Stimulated activated effector memory CD8-positive, alpha-beta T cell treated with anti-CD3 and anti-CD28 coated beads, Interleukin-12 subunit alpha, Interleukin-12 subunit beta, amount 100 ng/mL, for 72 hours (primary cell): ENCODE data around the gene PAOX.

Experiments used
- ATAC-seq: fragments of 150-1000 bp; cut with Tn5 transposase; 2 replicates; pipeline ENCODE4 v1.10.0; 2021
- DNase-seq, 2 donors: peaks; one replicate each; pipeline ENCODE4 v3.0.0; 2021 to 2022; ENCODE audit warnings: low spot score in 2 of 2
- H3K27ac Mint-ChIP-seq: one replicate; pipeline ENCODE4 v1.8.0; 2022; ENCODE audit warnings: mild to moderate bottlenecking, mixed read lengths
- H3K36me3 Mint-ChIP-seq: one replicate; pipeline ENCODE4 v1.8.0; 2022; ENCODE audit warnings: mild to moderate bottlenecking, mixed read lengths
- H3K4me1 Mint-ChIP-seq: one replicate; pipeline ENCODE4 v1.8.0; 2022; ENCODE audit warnings: mixed read lengths
- H3K4me3 Mint-ChIP-seq: one replicate; pipeline ENCODE4 v1.8.0; 2022; ENCODE audit warnings: mild to moderate bottlenecking, mixed read lengths
- H3K9me3 Mint-ChIP-seq: one replicate; pipeline ENCODE4 v1.8.0; 2022; ENCODE audit warnings: mixed read lengths

The PAOX gene

DNA sequence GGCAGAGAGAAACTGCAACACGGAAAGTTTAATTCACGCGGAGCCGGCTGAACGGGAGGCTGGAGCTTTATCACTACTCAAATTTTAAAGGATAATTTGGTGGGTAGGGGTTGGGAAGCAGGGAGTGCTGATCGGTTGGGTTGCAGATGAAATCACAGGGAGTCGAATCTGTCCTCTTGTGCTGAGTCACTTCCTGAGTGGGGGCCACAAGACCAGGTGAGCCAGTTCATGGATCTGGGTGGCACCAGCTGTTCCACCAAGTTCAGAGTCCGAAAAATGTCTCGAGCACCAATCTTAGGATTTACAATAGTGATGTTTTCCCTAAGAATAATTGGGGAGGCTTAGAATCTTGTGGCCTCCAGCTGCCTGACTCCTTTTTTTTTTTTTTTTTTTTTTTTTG, 35.5 kb upstream of the PAOX start:
- no peak overlapping the region for H3K27ac Mint-ChIP-seq
- H3K4me3 Mint-ChIP-seq = no peak overlapping the region
- H3K4me1 Mint-ChIP-seq = no peaks in the 10 kb centered on the region
- H3K36me3 Mint-ChIP-seq = no peaks in the 10 kb centered on the region
- ATAC-seq (no peak), DNase-seq (no peak)
- H3K9me3 Mint-ChIP-seq = no peaks in the 10 kb centered on the region

- peaks cover 6% of the 10 kb centered on the region for H3K4me1 Mint-ChIP-seq
Measured at GRCh38 chr10:133344236-133344635, 34.8 kb upstream of the PAOX start.

GRCh38 chr10:133346413-133346812, 32.6 kb upstream of the PAOX start:
- no peak for DNase-seq
- no peak overlapping the region for H3K4me3 Mint-ChIP-seq
- peaks cover 7% of the 10 kb centered on the region for H3K36me3 Mint-ChIP-seq
- ATAC-seq = no peak
- H3K4me1 Mint-ChIP-seq = peaks cover 9% of the 10 kb centered on the region
- H3K27ac Mint-ChIP-seq = no peak overlapping the region
- H3K9me3 Mint-ChIP-seq = no peaks in the 10 kb centered on the region

More at GRCh38 chr10:133344236-133344635, 34.8 kb upstream of the PAOX start:
- ATAC-seq = no peak
- Mint-ChIP-seq H3K36me3 (peaks cover 3% of the 10 kb centered on the region), H3K4me3 (no peak overlapping the region), H3K9me3 (no peaks in the 10 kb centered on the region), H3K27ac (no peak overlapping the region)
- no peak for DNase-seq

DNA sequence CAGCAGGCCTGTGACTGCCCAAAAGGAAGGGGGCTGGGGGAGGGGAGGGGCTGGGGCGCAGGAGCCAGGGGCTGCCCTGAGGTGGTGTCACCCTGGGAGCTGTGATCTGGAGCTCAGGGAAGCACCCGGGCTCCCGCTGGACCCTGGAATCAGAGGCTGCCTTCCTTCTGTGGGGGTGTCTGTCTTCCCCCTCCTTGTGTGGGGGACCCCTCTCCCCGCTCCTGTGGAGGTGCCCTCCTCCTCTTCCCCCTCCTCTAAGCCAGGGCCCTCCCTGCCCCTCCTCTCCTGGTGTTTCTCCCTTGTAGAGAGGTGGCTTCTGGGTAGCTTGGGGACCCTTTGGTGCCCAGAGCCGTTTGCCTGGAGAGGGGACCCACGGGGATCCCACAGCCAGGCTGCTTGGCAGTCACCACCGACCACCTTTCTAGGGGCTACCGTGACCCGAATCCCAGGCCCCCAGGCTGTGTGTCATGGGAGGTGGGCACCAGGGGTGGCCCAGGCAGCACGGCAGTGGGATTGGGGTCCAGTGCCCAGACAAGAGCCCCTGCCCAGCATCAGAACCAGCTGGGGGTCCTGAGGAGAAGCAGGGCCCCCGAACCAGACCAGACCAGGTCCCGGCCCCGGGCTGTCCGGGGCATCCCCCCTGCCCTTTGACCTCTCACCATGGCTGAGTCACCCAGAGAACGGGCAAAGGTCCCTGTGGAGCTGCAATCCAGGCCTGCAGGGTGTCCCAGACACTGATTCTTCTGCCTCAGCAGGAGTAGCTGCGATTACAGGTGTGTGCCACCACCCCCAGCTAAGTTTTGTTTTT, 31.1 kb upstream of the PAOX start:
- Mint-ChIP-seq H3K4me3 (no peak overlapping the region), H3K36me3 (peaks cover 7% of the 10 kb centered on the region), H3K9me3 (no peaks in the 10 kb centered on the region), H3K27ac (no peak overlapping the region), H3K4me1 (peaks cover 9% of the 10 kb centered on the region)
- no peak for DNase-seq
- no peak for ATAC-seq

GRCh38 chr10:133349160-133349568, 29.9 kb upstream of the PAOX start:
- H3K36me3 Mint-ChIP-seq = peaks cover 7% of the 10 kb centered on the region
- no peaks in the 10 kb centered on the region for H3K9me3 Mint-ChIP-seq
- H3K4me1 Mint-ChIP-seq = peaks cover 9% of the 10 kb centered on the region
- DNase-seq = no peak
- H3K4me3 Mint-ChIP-seq = no peak overlapping the region
- no peak for ATAC-seq
- H3K27ac Mint-ChIP-seq = no peak overlapping the region

GRCh38 chr10:133349577-133350011, 29.5 kb upstream of the PAOX start:
- ATAC-seq (no peak), DNase-seq (no peak)
- H3K27ac Mint-ChIP-seq = no peak overlapping the region
- H3K4me1 Mint-ChIP-seq = peaks cover 9% of the 10 kb centered on the region
- H3K4me3 Mint-ChIP-seq = no peak overlapping the region
- no peaks in the 10 kb centered on the region for H3K9me3 Mint-ChIP-seq
- H3K36me3 Mint-ChIP-seq = peaks cover 7% of the 10 kb centered on the region

GRCh38 chr10:133350283-133350949, 28.6 kb upstream of the PAOX start:
- no peak for ATAC-seq
- Mint-ChIP-seq H3K27ac (no peak overlapping the region), H3K4me3 (no peak overlapping the region), H3K36me3 (peaks cover 7% of the 10 kb centered on the region), H3K4me1 (peaks cover 9% of the 10 kb centered on the region), H3K9me3 (no peaks in the 10 kb centered on the region)
- DNase-seq = no peak

DNA sequence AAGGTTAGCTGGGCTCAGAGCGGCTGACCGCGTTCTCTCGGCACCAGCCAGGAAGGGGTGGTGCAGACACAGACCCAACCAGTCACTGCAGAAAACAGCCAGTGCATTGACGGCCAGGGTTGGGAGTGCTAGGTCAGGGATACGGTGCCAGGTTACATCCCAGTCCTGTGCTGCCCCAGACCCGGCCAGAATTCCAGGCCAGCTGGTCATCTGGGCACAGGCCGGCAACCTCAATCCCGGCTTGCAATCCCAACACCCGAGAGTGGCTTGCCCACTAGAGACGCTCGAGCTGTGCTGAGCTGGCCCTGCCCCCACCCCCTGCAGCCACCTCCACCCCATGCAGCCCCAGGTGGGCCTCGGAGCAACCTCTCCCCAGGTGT, 28.1 kb upstream of the PAOX start:
- peaks cover 11% of the 10 kb centered on the region for H3K4me1 Mint-ChIP-seq
- H3K4me3 Mint-ChIP-seq = no peak overlapping the region
- no peaks in the 10 kb centered on the region for H3K9me3 Mint-ChIP-seq
- ATAC-seq (no peak), DNase-seq (no peak)
- no peak overlapping the region for H3K27ac Mint-ChIP-seq
- peaks cover 7% of the 10 kb centered on the region for H3K36me3 Mint-ChIP-seq

DNA sequence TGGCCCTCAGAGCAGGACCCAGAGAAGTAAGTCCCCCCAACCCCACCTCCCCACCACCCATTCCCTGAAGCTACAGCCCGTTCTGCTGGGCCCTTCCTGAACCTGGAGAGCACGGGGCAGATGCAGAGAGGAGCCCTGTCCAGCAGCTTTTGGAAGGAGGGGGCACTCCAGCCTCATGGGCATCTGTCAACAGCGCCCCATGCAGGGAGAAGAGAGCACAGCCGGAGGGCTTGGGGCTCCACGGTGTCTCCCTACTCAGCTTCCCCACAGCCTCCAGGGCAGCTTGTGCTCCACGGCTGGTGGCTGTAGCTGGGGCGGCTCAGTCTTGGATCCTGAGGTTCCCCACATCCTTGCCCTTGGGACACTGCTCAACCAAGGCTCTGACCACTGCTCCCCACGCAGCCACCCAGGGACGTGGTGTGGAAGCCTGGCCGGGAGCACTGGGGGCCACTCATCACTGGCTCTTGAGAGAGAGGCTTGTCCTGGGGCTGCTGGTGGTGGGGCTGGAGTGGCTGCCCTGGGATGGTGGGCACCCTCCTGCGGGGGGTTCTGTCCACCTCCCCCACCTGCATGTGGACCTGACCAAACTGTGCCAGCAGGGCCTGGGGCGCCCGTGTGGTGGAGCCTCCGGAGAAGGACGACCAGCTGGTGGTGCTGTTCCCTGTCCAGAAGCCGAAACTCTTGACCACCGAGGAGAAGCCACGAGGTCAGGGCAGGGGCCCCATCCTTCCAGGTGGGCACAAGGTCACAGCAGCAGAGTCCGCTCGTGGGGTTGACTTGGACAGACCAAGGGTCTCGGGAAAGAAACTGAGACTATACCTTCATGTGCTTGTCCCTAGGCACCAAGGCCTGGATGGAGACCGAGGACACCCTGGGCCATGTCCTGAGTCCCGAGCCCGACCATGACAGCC, 27.4 kb upstream of the PAOX start:
- Mint-ChIP-seq H3K4me1 (peaks cover 15% of the 10 kb centered on the region), H3K27ac (no peak overlapping the region), H3K4me3 (no peak overlapping the region), H3K9me3 (no peaks in the 10 kb centered on the region), H3K36me3 (peaks cover 7% of the 10 kb centered on the region)
- DNase-seq (no peak), ATAC-seq (no peak)

DNA sequence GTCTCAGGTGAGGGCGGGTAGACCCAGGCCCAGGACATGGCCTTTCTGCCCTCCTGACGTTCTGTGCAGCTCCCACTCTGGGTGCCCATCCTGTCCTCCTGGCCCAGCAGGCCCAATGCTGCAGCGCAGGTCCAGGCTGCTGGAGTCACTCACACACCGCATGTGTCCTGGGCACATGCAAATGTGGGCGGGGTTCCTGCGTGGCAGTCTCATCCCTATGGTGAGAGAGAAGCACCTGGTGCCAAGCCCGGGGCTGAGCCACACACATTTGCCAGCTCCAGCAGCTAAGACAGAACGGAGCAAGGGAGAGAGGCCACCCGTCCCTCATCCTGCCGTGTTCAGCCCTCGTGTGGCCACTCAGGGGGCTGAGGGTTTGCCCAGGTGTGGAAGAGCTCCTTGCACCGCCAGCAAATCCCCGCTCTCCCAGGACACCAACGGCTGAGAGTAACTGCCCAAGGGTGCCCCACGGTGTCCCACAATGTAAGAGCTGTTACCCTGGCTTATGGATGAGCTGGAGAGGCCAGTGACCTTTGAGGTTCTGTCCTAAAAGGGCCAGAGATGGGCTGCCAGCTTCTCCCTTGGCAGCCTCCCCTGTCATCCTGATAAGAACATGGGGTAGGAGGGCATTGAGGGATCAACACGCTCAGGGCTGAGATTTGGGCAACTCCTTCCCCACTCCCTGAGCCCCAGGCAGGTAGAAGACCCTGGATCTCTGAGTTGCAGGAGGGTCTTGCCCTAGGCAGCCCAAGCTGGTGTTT, 25.7 kb upstream of the PAOX start:
- no peak overlapping the region for H3K27ac Mint-ChIP-seq
- no peaks in the 10 kb centered on the region for H3K9me3 Mint-ChIP-seq
- DNase-seq = no peak
- H3K36me3 Mint-ChIP-seq = peaks cover 7% of the 10 kb centered on the region
- H3K4me3 Mint-ChIP-seq = no peak overlapping the region
- no peak for ATAC-seq
- peaks cover 15% of the 10 kb centered on the region for H3K4me1 Mint-ChIP-seq

DNA sequence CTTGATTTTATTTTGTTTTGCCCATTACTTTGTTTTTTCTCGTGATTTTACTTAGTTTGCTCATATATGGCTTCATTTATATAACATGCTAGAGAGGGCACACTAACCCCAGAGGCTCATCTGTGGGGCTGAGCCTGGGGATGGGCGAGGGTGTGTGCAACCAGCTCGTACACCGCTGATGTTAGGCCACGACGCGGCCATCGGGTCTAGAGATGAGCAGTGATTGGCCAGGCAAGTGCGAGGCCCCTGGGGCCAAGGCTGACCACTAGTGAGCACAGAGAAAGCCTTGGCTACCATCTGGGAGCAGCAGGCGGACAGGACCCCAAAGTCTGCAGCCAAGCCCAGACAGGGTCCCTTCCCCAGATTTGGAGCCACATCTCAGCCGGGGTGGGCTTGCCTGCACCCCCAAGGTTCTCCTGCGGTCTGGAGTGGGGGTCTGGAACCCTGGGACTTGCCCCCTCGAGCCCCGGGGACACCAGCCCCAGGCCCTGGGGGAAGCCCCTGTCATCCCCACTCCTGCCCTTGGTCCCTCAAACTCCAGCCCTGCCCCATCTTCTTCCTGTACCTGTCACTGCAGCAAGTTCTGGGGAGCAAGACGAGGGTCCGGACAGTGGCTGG, 25.0 kb upstream of the PAOX start:
- Mint-ChIP-seq H3K4me1 (peaks cover 10% of the 10 kb centered on the region), H3K9me3 (no peaks in the 10 kb centered on the region), H3K27ac (no peak overlapping the region), H3K36me3 (peaks cover 5% of the 10 kb centered on the region), H3K4me3 (no peak overlapping the region)
- ATAC-seq = no peak
- DNase-seq = no peak

GRCh38 chr10:133354672-133355240, 24.3 kb upstream of the PAOX start:
- DNase-seq (no peak), ATAC-seq (no peak)
- Mint-ChIP-seq H3K4me3 (no peak overlapping the region), H3K4me1 (peaks cover 6% of the 10 kb centered on the region), H3K36me3 (no peaks in the 10 kb centered on the region), H3K9me3 (no peaks in the 10 kb centered on the region), H3K27ac (no peak overlapping the region)

GRCh38 chr10:133355266-133355665, 23.8 kb upstream of the PAOX start:
- H3K9me3 Mint-ChIP-seq = no peaks in the 10 kb centered on the region
- H3K4me1 Mint-ChIP-seq = peaks cover 6% of the 10 kb centered on the region
- H3K4me3 Mint-ChIP-seq = no peak overlapping the region
- no peak for ATAC-seq
- no peak overlapping the region for H3K27ac Mint-ChIP-seq
- no peak for DNase-seq
- H3K36me3 Mint-ChIP-seq = no peaks in the 10 kb centered on the region

- H3K4me3 Mint-ChIP-seq = peak overlapping the region; percentile 64
Measured at GRCh38 chr10:133355991-133356390, 23.1 kb upstream of the PAOX start.

More at GRCh38 chr10:133355991-133356390, 23.1 kb upstream of the PAOX start:
- peak overlapping the region; percentile 61 for H3K27ac Mint-ChIP-seq
- peaks cover 6% of the 10 kb centered on the region for H3K4me1 Mint-ChIP-seq
- H3K36me3 Mint-ChIP-seq = no peaks in the 10 kb centered on the region
- DNase-seq (no peak), ATAC-seq (no peak)
- H3K9me3 Mint-ChIP-seq = no peaks in the 10 kb centered on the region
